ENCODE data around the gene PAQR5.

The PAQR5 gene

GRCh38 chr15:69340243-69340900 lies 41.7 kb downstream of the PAQR5 start:
- ATAC-seq (replicated peaks) (no peak), DNase-seq (no peak)
- Mint-ChIP-seq H3K4me3 (no peak overlapping the region), H3K36me3 (no peaks in the 10 kb centered on the region), H3K27me3 (peaks cover 6 to 14% of the 10 kb centered on the region in 2 donors), H3K27ac (no peak overlapping the region), H3K9me3 (peaks cover 0 to 1% of the 10 kb centered on the region in 2 donors), H3K4me1 (no peaks in the 10 kb centered on the region)

- no peak overlapping the region for H3K27ac Mint-ChIP-seq
- no peaks in the 10 kb centered on the region for H3K4me1 Mint-ChIP-seq
- DNase-seq (no peak), ATAC-seq (replicated peaks) (no peak)
- no peaks in the 10 kb centered on the region for H3K36me3 Mint-ChIP-seq
- H3K27me3 Mint-ChIP-seq = peaks cover 6 to 14% of the 10 kb centered on the region in 2 donors
- no peaks in the 10 kb centered on the region for H3K9me3 Mint-ChIP-seq
- no peak overlapping the region for H3K4me3 Mint-ChIP-seq
Measured at GRCh38 chr15:69341356-69341755, 42.6 kb downstream of the PAQR5 start.

- ATAC-seq (replicated peaks) (no peak), DNase-seq (no peak)
- Mint-ChIP-seq H3K27me3 (peaks cover 6 to 14% of the 10 kb centered on the region in 2 donors), H3K4me1 (no peaks in the 10 kb centered on the region), H3K4me3 (no peak overlapping the region), H3K9me3 (no peaks in the 10 kb centered on the region), H3K27ac (no peak overlapping the region), H3K36me3 (no peaks in the 10 kb centered on the region)
Measured at GRCh38 chr15:69342460-69343076, 43.9 kb downstream of the PAQR5 start.

GRCh38 chr15:69343133-69343532 lies 44.4 kb downstream of the PAQR5 start:
- no peak for DNase-seq
- peaks cover 6 to 14% of the 10 kb centered on the region in 2 donors for H3K27me3 Mint-ChIP-seq
- no peaks in the 10 kb centered on the region for H3K36me3 Mint-ChIP-seq
- no peaks in the 10 kb centered on the region for H3K4me1 Mint-ChIP-seq
- no peaks in the 10 kb centered on the region for H3K9me3 Mint-ChIP-seq
- no peak overlapping the region for H3K27ac Mint-ChIP-seq
- no peak for ATAC-seq (replicated peaks)
- no peak overlapping the region for H3K4me3 Mint-ChIP-seq

GRCh38 chr15:69344238-69344637 lies 45.5 kb downstream of the PAQR5 start:
- Mint-ChIP-seq H3K9me3 (no peaks in the 10 kb centered on the region), H3K4me3 (no peak overlapping the region), H3K27me3 (peaks cover 6 to 14% of the 10 kb centered on the region in 2 donors), H3K36me3 (no peaks in the 10 kb centered on the region), H3K27ac (no peak overlapping the region), H3K4me1 (no peaks in the 10 kb centered on the region)
- ATAC-seq (replicated peaks) (no peak), DNase-seq (no peak)

GRCh38 chr15:69346112-69346511 lies 47.4 kb downstream of the PAQR5 start:
- ATAC-seq (replicated peaks) (no peak), DNase-seq (no peak)
- no peaks in the 10 kb centered on the region for H3K9me3 Mint-ChIP-seq
- H3K27me3 Mint-ChIP-seq = peaks cover 6 to 14% of the 10 kb centered on the region in 2 donors
- H3K4me3 Mint-ChIP-seq = no peak overlapping the region
- H3K4me1 Mint-ChIP-seq = no peaks in the 10 kb centered on the region
- H3K27ac Mint-ChIP-seq = no peak overlapping the region
- no peaks in the 10 kb centered on the region for H3K36me3 Mint-ChIP-seq

- Mint-ChIP-seq H3K4me1 (no peaks in the 10 kb centered on the region), H3K9me3 (no peaks in the 10 kb centered on the region), H3K4me3 (no peak overlapping the region), H3K27ac (no peak overlapping the region), H3K36me3 (no peaks in the 10 kb centered on the region), H3K27me3 (no peaks in the 10 kb centered on the region)
- ATAC-seq (replicated peaks) (no peak), DNase-seq (no peak)
Measured at GRCh38 chr15:69351333-69351732, 52.6 kb downstream of the PAQR5 start.

- H3K9me3 Mint-ChIP-seq = no peaks in the 10 kb centered on the region
- no peak overlapping the region for H3K4me3 Mint-ChIP-seq
- H3K27me3 Mint-ChIP-seq = peaks cover 0 to 2% of the 10 kb centered on the region in 2 donors
- no peaks in the 10 kb centered on the region for H3K4me1 Mint-ChIP-seq
- ATAC-seq (replicated peaks) (no peak), DNase-seq (no peak)
- H3K36me3 Mint-ChIP-seq = no peaks in the 10 kb centered on the region
- no peak overlapping the region for H3K27ac Mint-ChIP-seq
Measured at GRCh38 chr15:69351884-69352283, 53.2 kb downstream of the PAQR5 start.

GRCh38 chr15:69357773-69358771 lies 59.4 kb downstream of the PAQR5 start:
- H3K27me3 Mint-ChIP-seq = peaks cover 0 to 21% of the 10 kb centered on the region in 2 donors
- no peak overlapping the region for H3K27ac Mint-ChIP-seq
- no peaks in the 10 kb centered on the region for H3K36me3 Mint-ChIP-seq
- DNase-seq (no peak), ATAC-seq (replicated peaks) (no peak)
- H3K4me3 Mint-ChIP-seq = no peak overlapping the region
- no peaks in the 10 kb centered on the region for H3K9me3 Mint-ChIP-seq
- no peaks in the 10 kb centered on the region for H3K4me1 Mint-ChIP-seq

- no peak overlapping the region for H3K4me3 Mint-ChIP-seq
- DNase-seq (no peak), ATAC-seq (replicated peaks) (no peak)
- H3K4me1 Mint-ChIP-seq = no peaks in the 10 kb centered on the region
- peaks cover 0 to 22% of the 10 kb centered on the region in 2 donors for H3K27me3 Mint-ChIP-seq
- no peaks in the 10 kb centered on the region for H3K9me3 Mint-ChIP-seq
- H3K36me3 Mint-ChIP-seq = no peaks in the 10 kb centered on the region
- H3K27ac Mint-ChIP-seq = no peak overlapping the region
Measured at GRCh38 chr15:69358850-69359249, 60.1 kb downstream of the PAQR5 start.

GRCh38 chr15:69359722-69360121 lies 61.0 kb downstream of the PAQR5 start:
- Mint-ChIP-seq H3K9me3 (no peaks in the 10 kb centered on the region), H3K27ac (no peak overlapping the region), H3K4me3 (no peak overlapping the region), H3K36me3 (no peaks in the 10 kb centered on the region), H3K4me1 (no peaks in the 10 kb centered on the region), H3K27me3 (peaks cover 0 to 22% of the 10 kb centered on the region in 2 donors)
- DNase-seq (no peak), ATAC-seq (replicated peaks) (no peak)

- H3K4me1 Mint-ChIP-seq = no peaks in the 10 kb centered on the region
- no peaks in the 10 kb centered on the region for H3K9me3 Mint-ChIP-seq
- H3K27ac Mint-ChIP-seq = no peak overlapping the region
- H3K36me3 Mint-ChIP-seq = no peaks in the 10 kb centered on the region
- peaks cover 0 to 22% of the 10 kb centered on the region in 2 donors for H3K27me3 Mint-ChIP-seq
- DNase-seq = no peak
- H3K4me3 Mint-ChIP-seq = no peak overlapping the region
- no peak for ATAC-seq (replicated peaks)
Measured at GRCh38 chr15:69360642-69361041, 61.9 kb downstream of the PAQR5 start.

- Mint-ChIP-seq H3K4me3 (no peak overlapping the region), H3K27ac (no peak overlapping the region)
Measured at GRCh38 chr15:69367236-69367635, 68.5 kb downstream of the PAQR5 start.

GRCh38 chr15:69369631-69370030 lies 70.9 kb downstream of the PAQR5 start:
- DNase-seq = no peak
- Mint-ChIP-seq H3K36me3 (no peaks in the 10 kb centered on the region), H3K27me3 (peaks cover 18 to 21% of the 10 kb centered on the region in 2 donors), H3K9me3 (peaks cover 4 to 6% of the 10 kb centered on the region in 2 donors), H3K27ac (no peak overlapping the region), H3K4me3 (no peak overlapping the region), H3K4me1 (no peaks in the 10 kb centered on the region)
- ATAC-seq (replicated peaks) = no peak

More at GRCh38 chr15:69367236-69367635, 68.5 kb downstream of the PAQR5 start:
- peaks cover 0 to 3% of the 10 kb centered on the region in 2 donors for H3K9me3 Mint-ChIP-seq
- no peak for ATAC-seq (replicated peaks)
- H3K36me3 Mint-ChIP-seq = no peaks in the 10 kb centered on the region
- peaks cover 8 to 16% of the 10 kb centered on the region in 2 donors for H3K27me3 Mint-ChIP-seq
- H3K4me1 Mint-ChIP-seq = no peaks in the 10 kb centered on the region
- no peak for DNase-seq

All from stimulated activated naive B cell treated with anti-CD40 and anti-IgM and Interleukin-4, amounts not matched to agents 10 μg/mL and 1 μg/mL and 100 μg/mL, for 72 hours (primary cell).